WTC11 (cell line): ENCODE data around the gene EXOC4. TPM values are rescaled to one million over a fixed set of nuclear protein-coding genes. Genes with fewer than 3 reads are reported as not detected.

Experiments
- ATAC-seq: fragments of 200-7000 bp; cut with Tn5 transposase; 2 replicates; pipeline ENCODE4 v1.10.0; 2021; ENCODE audit warnings: mild to moderate bottlenecking, moderate library complexity
- CTCF ChIA-PET: fragments of 300-600 bp; sonication (Branson Sonifier 250); formaldehyde crosslinking; loops from one replicate; lab custom pipeline; 2021; ENCODE audit warnings: antibody characterized with exemption; lab: Charles Lee
- POLR2A ChIA-PET: fragments of 350-600 bp; sonication (Branson Sonifier 250); formaldehyde crosslinking; loops from one replicate; lab custom pipeline; 2021; ENCODE audit warnings: antibody characterized with exemption; lab: Charles Lee
- DNase-seq: peaks from one replicate; pipeline ENCODE4 v3.0.0; 2021; ENCODE audit warnings: low spot score
- H3K27ac Mint-ChIP-seq: 2 replicates; pipeline ENCODE4 v1.8.0; 2021; ENCODE audit warnings: mixed read lengths
- H3K27me3 Mint-ChIP-seq: 2 replicates; pipeline ENCODE4 v1.8.0; 2021; ENCODE audit warnings: low read depth, mild to moderate bottlenecking, moderate library complexity, mixed read lengths
- H3K36me3 Mint-ChIP-seq: 2 replicates; pipeline ENCODE4 v1.8.0; 2021; ENCODE audit warnings: mixed read lengths
- H3K4me1 Mint-ChIP-seq: 2 replicates; pipeline ENCODE4 v1.8.0; 2022; ENCODE audit warnings: mixed read lengths
- H3K4me3 Mint-ChIP-seq: 2 replicates; pipeline ENCODE4 v1.8.0; 2021; ENCODE audit warnings: mild to moderate bottlenecking, moderate library complexity, mixed read lengths
- H3K9me3 Mint-ChIP-seq: 2 replicates; pipeline ENCODE4 v1.8.0; 2021; ENCODE audit warnings: mixed read lengths
- ATF6 ChIP-seq: sonication (generic); formaldehyde crosslinking; IDR thresholded peaks from 2 replicates; pipeline ENCODE4 v1.8.1; 2023; ENCODE audit warnings: mild to moderate bottlenecking, missing genetic modification reagents
- FOXJ3 ChIP-seq: sonication (generic); formaldehyde crosslinking; IDR thresholded peaks from 2 replicates; pipeline ENCODE4 v1.9.0; 2021; ENCODE audit warnings: missing genetic modification reagents, mild to moderate bottlenecking, borderline replicate concordance
- FOXK1 ChIP-seq: sonication (generic); formaldehyde crosslinking; IDR thresholded peaks from 2 replicates; pipeline ENCODE4 v1.8.0; 2022; ENCODE audit warnings: mild to moderate bottlenecking, moderate library complexity, missing genetic modification reagents
- HMGA2 ChIP-seq: fragments of 250-450 bp; sonication (Bioruptor Pico); IDR thresholded peaks from 2 replicates; pipeline ENCODE4 v1.4.0; 2021; ENCODE audit warnings: mild to moderate bottlenecking, moderate library complexity
- KAT7 ChIP-seq: sonication (generic); formaldehyde crosslinking; IDR thresholded peaks from 2 replicates; pipeline ENCODE4 v1.8.1; 2023; ENCODE audit warnings: missing genetic modification reagents, mild to moderate bottlenecking, borderline replicate concordance
- MYBL2 ChIP-seq: sonication (generic); formaldehyde crosslinking; IDR thresholded peaks from 2 replicates; pipeline ENCODE4 v1.8.1; 2023; ENCODE audit warnings: mild to moderate bottlenecking, moderate library complexity, missing genetic modification reagents
- NFE2L1 ChIP-seq: sonication (generic); formaldehyde crosslinking; IDR thresholded peaks from 2 replicates; pipeline ENCODE4 v1.8.1; 2023; ENCODE audit warnings: missing genetic modification reagents
- OVOL2 ChIP-seq: fragments of 250-450 bp; sonication (Bioruptor Pico); IDR thresholded peaks from 2 replicates; pipeline ENCODE4 v1.9.0; 2021; ENCODE audit warnings: mild to moderate bottlenecking, borderline replicate concordance
- RELA ChIP-seq: sonication (generic); formaldehyde crosslinking; IDR thresholded peaks from 2 replicates; pipeline ENCODE4 v1.8.1; 2022; ENCODE audit warnings: missing genetic modification reagents, mild to moderate bottlenecking, borderline replicate concordance
- SOX15 ChIP-seq: fragments of 250-450 bp; sonication (Bioruptor Pico); IDR thresholded peaks from 2 replicates; pipeline ENCODE4 v1.9.0; 2021; ENCODE audit warnings: mild to moderate bottlenecking
- STAT6 ChIP-seq: sonication (generic); formaldehyde crosslinking; conservative IDR thresholded peaks from 2 replicates; pipeline ENCODE4 v1.8.1; 2023; ENCODE audit warnings: mild to moderate bottlenecking, low read depth, missing genetic modification reagents, moderate library complexity
- TEAD4 ChIP-seq: sonication (generic); formaldehyde crosslinking; IDR thresholded peaks from 2 replicates; pipeline ENCODE4 v1.8.0; 2022; ENCODE audit warnings: mild to moderate bottlenecking, missing genetic modification reagents
- USF1 ChIP-seq: sonication (generic); formaldehyde crosslinking; IDR thresholded peaks from 2 replicates; pipeline ENCODE4 v1.8.0; 2022; ENCODE audit warnings: mild to moderate bottlenecking, missing genetic modification reagents
- ZNF121 ChIP-seq: sonication (generic); formaldehyde crosslinking; IDR thresholded peaks from 2 replicates; pipeline ENCODE4 v1.8.0; 2023; ENCODE audit warnings: missing genetic modification reagents
- ZNF138 ChIP-seq: sonication (generic); formaldehyde crosslinking; conservative IDR thresholded peaks from 2 replicates; pipeline ENCODE4 v1.8.1; 2022; ENCODE audit warnings: mild to moderate bottlenecking, moderate library complexity, missing genetic modification reagents
- ZNF219 ChIP-seq: sonication (generic); formaldehyde crosslinking; IDR thresholded peaks from 2 replicates; pipeline ENCODE4 v1.8.0; 2023; ENCODE audit warnings: missing genetic modification reagents, mild to moderate bottlenecking, borderline replicate concordance
- ZNF263 ChIP-seq: sonication (generic); formaldehyde crosslinking; IDR thresholded peaks from 2 replicates; pipeline ENCODE4 v1.8.1; 2022; ENCODE audit warnings: low read depth, mild to moderate bottlenecking, moderate library complexity, missing genetic modification reagents
- ZNF512 ChIP-seq: sonication (generic); formaldehyde crosslinking; IDR thresholded peaks from 2 replicates; pipeline ENCODE4 v1.8.1; 2022; ENCODE audit warnings: missing genetic modification reagents, borderline replicate concordance
- total RNA-seq: library from RNA; stranded (reverse); gene quantifications from 3 replicates; pipeline ENCODE4 v1.2.3, GENCODE V29; 2021

Gene EXOC4
- total RNA-seq, 1 experiment from 2014 or later: 62.0 TPM

- peaks cover 7% of the 10 kb centered on the region for H3K4me1 Mint-ChIP-seq
- H3K4me3 Mint-ChIP-seq: no peak overlapping the region
- DNase-seq (no peak), ATAC-seq (no peak)
- no peak for TF ChIP-seq KAT7
- no peak for TF ChIP-seq ZNF512 (CRISPR knock-in tag)
- TF ChIP-seq NFE2L1 (CRISPR knock-in tag): no peak
- TF ChIP-seq USF1 (CRISPR knock-in tag): no peak
- TF ChIP-seq SOX15 (CRISPR knock-in tag): no peak
- no peak for TF ChIP-seq ZNF121 (CRISPR knock-in tag)
- TF ChIP-seq TEAD4 (CRISPR knock-in tag): no peak
- CTCF ChIA-PET: no interaction called here
- H3K27ac Mint-ChIP-seq: no peak overlapping the region
- H3K27me3 Mint-ChIP-seq: no peaks in the 10 kb centered on the region
- no peaks in the 10 kb centered on the region for H3K9me3 Mint-ChIP-seq
- H3K36me3 Mint-ChIP-seq: no peaks in the 10 kb centered on the region
- POLR2A ChIA-PET: no interaction called here
These were observed 320.0 kb downstream of the EXOC4 start for GRCh38 chr7:133572843-133573242.

- ChIA-PET CTCF (no interaction called here), POLR2A (no interaction called here)
- Mint-ChIP-seq H3K27me3 (no peaks in the 10 kb centered on the region), H3K4me3 (no peak overlapping the region), H3K9me3 (no peaks in the 10 kb centered on the region), H3K27ac (no peak overlapping the region), H3K36me3 (no peaks in the 10 kb centered on the region), H3K4me1 (peaks cover 15% of the 10 kb centered on the region)
- ATAC-seq (no peak), DNase-seq (no peak)
- TF ChIP-seq FOXJ3 (CRISPR knock-in tag): no peak
- TF ChIP-seq ZNF263 (CRISPR knock-in tag): no peak
- TF ChIP-seq STAT6 (CRISPR knock-in tag): no peak
- no peak for TF ChIP-seq ZNF219
- TF ChIP-seq RELA (CRISPR knock-in tag): no peak
- TF ChIP-seq ZNF121 (CRISPR knock-in tag): no peak
These were observed 320.8 kb downstream of the EXOC4 start for GRCh38 chr7:133573554-133574265.

GRCh38 chr7:133575726-133576440 is 323.0 kb downstream of the EXOC4 start:
- no peak for ATAC-seq
- H3K36me3 Mint-ChIP-seq: peaks cover 2% of the 10 kb centered on the region; the same call in 1 of the 2 replicates
- CTCF ChIA-PET: no interaction called here
- no peak for TF ChIP-seq OVOL2 (CRISPR knock-in tag)
- no peak for TF ChIP-seq FOXK1
- no peak for TF ChIP-seq ZNF138
- TF ChIP-seq MYBL2: no peak
- no peak for TF ChIP-seq HMGA2 (CRISPR knock-in tag)
- no peak for TF ChIP-seq ATF6
- H3K27me3 Mint-ChIP-seq: no peaks in the 10 kb centered on the region
- no peak for DNase-seq
- POLR2A ChIA-PET: no interaction called here
- H3K4me1 Mint-ChIP-seq: peaks cover 17% of the 10 kb centered on the region
- H3K9me3 Mint-ChIP-seq: no peaks in the 10 kb centered on the region
- no peak overlapping the region; the same call in 1 of the 2 replicates for H3K27ac Mint-ChIP-seq
- no peak overlapping the region for H3K4me3 Mint-ChIP-seq
